EL (cell line): ENCODE measurements around the gene SKAP1.
"Not testable (repeated sequence)": the region's sequence is repeated elsewhere in the genome, so short reads cannot be mapped to it uniquely, and the experiment has no call there.

Experiments
- DNase-seq: peaks from one replicate; pipeline ENCODE4 v3.0.0-alpha.2; 2016

The SKAP1 gene

DNA sequence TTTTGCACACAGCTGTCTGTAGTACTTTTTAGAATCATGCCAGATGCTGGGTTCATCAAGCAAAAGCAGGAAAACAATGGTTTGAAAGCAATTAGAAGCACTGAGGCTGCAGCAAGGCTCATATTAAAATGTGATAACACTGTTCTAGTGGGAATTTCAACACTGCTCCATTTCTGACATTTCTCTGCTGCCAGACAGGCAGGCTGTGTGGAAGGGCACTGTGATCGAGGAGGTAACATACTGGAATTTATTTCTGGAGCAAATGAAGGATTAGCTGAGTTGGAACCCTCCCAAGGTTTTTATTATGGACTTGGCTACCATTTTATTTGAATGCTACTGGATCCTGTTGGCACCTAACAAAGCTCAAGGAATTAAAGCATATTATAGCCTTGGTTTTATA lies 66.9 kb downstream of the SKAP1 start:
- DNase-seq = no peak

GRCh38 chr17:48360861-48361633 lies 69.0 kb downstream of the SKAP1 start:
- DNase-seq = not testable (repeated sequence)

DNA sequence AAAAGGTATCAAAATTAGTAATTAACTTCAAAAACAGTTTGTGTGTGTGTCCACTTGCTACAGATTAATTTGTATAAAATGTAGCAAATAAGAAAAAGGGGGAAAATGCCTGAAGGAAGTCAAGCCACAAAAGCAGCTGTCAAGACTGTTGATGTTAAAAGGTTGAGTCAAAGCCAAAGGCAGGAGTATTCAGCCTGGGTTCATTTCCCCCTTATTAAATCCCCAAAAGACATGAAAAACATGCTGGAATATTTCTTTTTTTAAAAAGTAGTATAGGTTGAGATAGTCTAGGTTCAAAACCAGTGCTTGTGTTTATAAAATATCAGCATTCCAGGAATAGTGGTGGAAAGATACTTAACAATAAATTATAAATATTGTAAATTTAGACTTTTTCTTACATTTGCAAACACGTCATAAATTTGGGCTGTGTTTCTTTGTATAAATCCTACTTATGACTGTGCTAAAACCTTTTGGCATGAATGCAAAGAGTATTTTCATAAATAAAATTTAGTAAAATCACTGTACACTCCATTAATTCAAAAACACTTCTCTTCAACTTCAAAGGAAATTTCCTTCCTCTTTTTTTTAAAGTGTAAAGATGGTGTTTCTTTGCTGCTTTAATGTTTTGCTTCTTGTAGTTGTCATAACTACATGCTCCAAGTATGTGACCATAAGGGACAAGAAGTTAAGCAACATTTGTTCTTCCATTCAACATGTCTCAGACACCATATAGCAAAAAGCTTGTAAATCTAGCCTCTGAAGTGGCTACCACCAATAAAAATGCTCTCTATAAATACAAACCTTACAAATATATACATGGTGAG lies 72.0 kb downstream of the SKAP1 start:
- no peak for DNase-seq

- no peak for DNase-seq
Observed at GRCh38 chr17:48356866-48357265, 73.1 kb downstream of the SKAP1 start.

- no peak for DNase-seq
Observed at GRCh38 chr17:48352630-48353029, 77.4 kb downstream of the SKAP1 start.

- DNase-seq = peak; percentile 33
Observed at GRCh38 chr17:48351911-48352332, 78.1 kb downstream of the SKAP1 start.

DNA sequence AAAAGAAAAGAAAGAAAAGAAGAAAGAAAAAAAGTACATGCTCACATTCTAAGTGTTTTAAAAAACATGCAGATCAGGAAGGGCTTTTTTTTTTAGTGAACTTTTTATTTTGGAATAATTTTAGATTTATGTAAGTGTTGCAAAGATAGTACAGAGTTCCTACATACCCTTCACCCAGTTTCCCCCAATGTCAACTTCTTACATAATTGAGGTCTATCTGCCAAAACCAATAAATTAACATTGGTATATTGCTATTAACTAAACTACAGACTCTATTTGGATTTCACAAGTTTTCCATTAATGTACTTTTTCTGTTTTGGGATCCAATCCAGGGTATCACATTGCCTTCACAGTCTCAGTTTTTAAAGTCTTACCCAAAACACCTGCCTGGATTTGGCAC lies 81.7 kb downstream of the SKAP1 start:
- DNase-seq = no peak

DNA sequence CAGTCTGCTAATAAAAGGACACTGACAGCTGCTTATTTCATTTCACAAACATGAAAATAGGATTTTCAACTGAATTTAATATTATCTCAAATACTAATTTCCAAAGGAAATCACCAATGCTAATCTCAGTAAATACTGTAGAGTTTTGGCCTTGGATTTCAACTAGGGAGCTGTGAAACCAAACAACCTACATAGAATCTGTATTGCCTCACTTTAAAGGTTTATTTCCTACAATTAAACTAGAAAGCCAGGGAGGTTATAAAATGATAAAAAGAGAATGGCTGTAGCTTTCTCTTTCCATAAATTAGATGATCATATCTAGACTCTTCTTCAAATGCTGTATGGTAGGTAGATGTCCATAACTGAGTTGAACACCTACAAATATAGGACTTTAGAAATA lies 82.8 kb downstream of the SKAP1 start:
- DNase-seq = no peak

DNA sequence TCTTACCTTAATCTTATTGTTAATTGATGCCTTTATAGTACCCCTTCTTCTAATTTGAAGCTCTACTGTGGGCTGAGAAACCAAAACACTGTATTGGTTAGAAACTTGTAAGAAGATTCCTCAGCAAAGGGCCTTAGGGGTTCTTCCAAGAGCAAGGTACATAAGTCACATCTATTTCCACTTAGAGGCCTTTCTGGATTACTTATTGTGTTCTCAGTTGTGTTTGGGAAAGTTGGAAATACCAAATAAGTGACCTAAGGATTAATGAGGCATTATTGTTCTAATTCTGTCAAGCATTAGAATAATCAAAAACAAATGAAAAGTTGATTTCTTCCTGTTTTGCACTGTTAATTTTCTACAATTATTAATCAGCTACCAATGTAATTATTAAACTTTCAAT lies 85.8 kb downstream of the SKAP1 start:
- DNase-seq = no peak

- DNase-seq = no peak
Observed at GRCh38 chr17:48340916-48341315, 89.1 kb downstream of the SKAP1 start.

DNA sequence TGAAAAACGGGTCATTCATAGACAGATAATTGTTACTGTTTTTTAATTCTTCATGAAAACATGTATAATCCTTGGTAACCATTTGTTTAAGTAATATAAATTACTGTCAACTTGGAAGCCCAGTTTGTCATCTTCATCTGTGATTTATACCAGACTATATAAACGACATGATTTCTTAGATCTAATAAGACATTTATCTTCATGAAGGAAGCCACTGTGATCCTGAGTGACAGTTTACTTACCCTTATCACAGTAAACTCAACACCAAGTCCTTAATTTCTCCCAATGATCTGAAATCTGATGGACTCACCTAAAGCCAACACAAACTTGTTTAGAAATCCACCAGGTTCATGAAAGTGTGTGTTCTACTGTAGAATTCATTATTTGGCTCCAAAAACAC lies 91.3 kb downstream of the SKAP1 start:
- no peak for DNase-seq

- not testable (repeated sequence) for DNase-seq
Observed at GRCh38 chr17:48337903-48338302, 92.1 kb downstream of the SKAP1 start.

GRCh38 chr17:48336986-48337385 lies 93.0 kb downstream of the SKAP1 start:
- no peak for DNase-seq

- peak; percentile 58 for DNase-seq
Observed at GRCh38 chr17:48335858-48336500, 94.0 kb downstream of the SKAP1 start.

GRCh38 chr17:48335146-48335784 lies 94.7 kb downstream of the SKAP1 start:
- DNase-seq = no peak

DNA sequence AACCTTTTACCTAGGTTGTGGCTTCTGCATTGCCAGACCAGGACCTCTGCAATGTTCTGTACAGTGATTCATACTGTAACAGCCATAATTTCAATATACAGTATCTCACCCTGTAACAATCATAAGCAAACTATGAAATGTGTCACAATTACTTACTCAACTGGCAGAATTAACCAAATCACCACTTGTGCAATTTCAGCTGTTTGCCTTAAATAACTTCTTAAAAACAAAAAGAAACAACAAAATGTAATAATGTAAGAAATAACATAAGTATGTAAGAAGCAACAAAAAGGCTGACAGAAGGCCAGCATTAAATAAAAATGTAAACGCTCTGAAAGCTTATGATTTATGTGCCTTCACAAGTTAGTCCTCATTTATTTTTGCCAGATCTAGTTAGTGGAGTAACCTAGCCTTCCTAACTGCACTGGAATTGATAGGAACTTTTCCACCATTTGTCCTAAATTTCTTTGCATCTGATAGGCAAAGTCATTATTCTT lies 96.9 kb downstream of the SKAP1 start:
- DNase-seq = no peak

DNA sequence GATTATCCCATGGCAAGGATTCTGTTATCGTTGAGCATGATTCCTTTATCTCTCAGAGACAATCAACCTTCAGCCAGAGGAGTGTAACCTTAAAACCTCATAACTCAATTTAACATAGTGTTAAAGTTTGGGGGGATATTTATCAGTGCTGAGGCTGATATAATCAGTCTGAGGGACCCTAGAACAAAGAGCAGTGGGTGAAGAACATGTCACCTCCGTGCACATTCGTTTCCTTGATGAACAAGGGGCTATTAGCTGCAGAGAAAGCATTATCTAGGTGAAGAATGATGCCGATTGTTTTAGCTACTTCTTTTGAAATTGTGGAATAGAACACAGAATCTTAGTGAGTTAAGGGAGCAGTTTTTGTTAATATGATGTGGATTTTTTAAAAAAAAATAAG lies 99.1 kb downstream of the SKAP1 start:
- DNase-seq = no peak

DNA sequence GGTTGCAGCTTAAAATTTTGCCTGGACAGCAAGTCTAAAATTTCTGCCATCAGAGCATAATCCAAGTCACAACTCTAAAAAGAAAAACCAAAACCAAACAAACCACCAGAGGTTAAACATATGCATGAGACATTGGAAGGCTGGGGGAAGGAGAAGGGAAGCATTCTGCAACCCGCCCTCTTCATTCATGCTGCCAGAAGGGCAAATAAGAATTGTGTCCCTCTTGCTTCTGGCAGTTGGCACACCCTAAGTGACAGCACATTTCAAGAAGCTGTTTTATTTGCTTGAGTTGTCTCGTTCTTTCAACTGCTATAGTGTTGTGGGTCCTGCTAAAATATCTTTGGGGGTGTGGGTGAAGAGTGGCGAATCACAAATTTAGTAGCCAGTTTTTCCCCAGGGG lies 99.6 kb downstream of the SKAP1 start:
- no peak for DNase-seq

DNA sequence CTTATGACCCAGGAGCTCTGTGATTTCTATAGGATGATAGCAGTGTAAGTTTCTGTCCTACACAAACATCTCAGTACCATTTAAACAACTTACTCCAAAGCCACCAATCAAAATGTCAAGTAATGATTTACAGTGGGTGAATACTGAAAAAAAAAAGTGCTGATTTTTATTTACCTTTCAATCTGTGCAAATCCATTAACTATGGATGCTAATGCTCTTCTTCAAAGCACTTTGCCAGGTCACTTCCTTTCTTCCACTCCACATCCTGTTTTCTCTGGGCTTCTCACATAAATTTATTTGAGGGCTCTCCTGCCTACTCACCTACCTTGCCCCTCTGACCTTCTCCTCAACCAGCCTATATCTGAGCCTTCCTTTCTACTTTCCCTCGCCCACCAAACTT lies 101.6 kb downstream of the SKAP1 start:
- DNase-seq = no peak

GRCh38 chr17:48326310-48326709 lies 103.7 kb downstream of the SKAP1 start:
- DNase-seq = no peak

DNA sequence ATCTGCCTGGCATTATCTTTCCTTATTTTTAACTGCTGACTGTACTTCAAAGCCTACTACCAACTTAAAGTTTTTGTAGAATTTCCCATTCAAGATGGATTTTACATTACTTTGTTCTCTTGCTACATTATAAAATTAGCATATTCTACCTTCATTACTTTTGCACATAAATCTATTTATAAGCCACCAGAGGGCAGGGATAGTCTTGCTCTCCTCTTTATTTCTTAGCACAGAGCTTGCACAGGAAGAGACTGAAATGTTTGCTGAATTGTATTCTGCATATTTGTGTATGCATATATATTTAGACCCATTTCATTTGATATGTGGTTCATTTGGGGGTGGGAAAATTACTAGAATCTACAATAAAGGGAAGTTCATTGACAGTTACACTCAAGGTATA lies 108.0 kb downstream of the SKAP1 start:
- DNase-seq = no peak

DNA sequence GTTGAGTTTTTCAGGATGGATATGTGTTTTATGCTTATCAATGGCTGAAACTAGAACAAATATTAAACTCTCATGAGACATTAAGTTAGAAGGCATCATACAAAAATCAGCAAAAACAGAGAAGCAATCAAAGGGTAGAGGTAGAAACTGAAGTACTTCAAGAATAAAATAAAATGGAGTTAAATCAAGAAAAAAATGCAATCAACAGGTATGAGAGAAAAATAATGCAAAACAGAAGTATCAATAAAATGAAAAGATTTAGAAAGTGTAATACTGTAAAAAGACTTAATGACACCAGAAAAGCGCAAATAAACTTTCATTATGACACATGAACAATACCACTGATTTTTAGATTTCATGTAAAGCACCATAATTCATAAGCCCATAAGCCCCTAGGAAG lies 112.3 kb downstream of the SKAP1 start:
- no peak for DNase-seq

- DNase-seq = no peak
Observed at GRCh38 chr17:48314716-48315115, 115.3 kb downstream of the SKAP1 start.
